Neural cell (in vitro differentiated cells): Measurements from ENCODE around the gene EIF5A. TPM values are rescaled to one million over a fixed set of nuclear protein-coding genes. Genes with fewer than 3 reads are reported as not detected.

Source experiments
- H2AFZ ChIP-seq: fragments of 200-600, 300-800 bp; sonication (generic), shearing (Covaris generic); 2 replicates; pipeline ENCODE4 v1.6.0; 2014; ENCODE audit warnings: low read depth, mild to moderate bottlenecking, antibody characterized with exemption, low read length, moderate library complexity
- H3F3A ChIP-seq: fragments of 200-600 bp; shearing (Covaris generic); 2 replicates; pipeline ENCODE4 v1.6.1; 2016; ENCODE audit warnings: mild to moderate bottlenecking, moderate library complexity, mixed read lengths, antibody characterized with exemption, low read length; ENCODE audit not compliant: insufficient read depth, poor library complexity, severe bottlenecking
- H3K27ac ChIP-seq: fragments of 200-600, 300-800 bp; sonication (generic), shearing (Covaris generic); 2 replicates; pipeline ENCODE4 v1.5.1; 2014; ENCODE audit warnings: mild to moderate bottlenecking, low read length, moderate library complexity
- H3K27me3 ChIP-seq: fragments of 300-800, 200-600 bp; sonication (generic), shearing (Covaris generic); 2 replicates; pipeline ENCODE4 v1.6.0; 2014; ENCODE audit warnings: mild to moderate bottlenecking, low read depth, low read length, moderate library complexity; ENCODE audit not compliant: insufficient read depth
- H3K36me3 ChIP-seq: fragments of 300-800, 200-600 bp; sonication (generic), shearing (Covaris generic); 2 replicates; pipeline ENCODE4 v1.5.1; 2014; ENCODE audit warnings: mild to moderate bottlenecking, antibody characterized with exemption, low read length, moderate library complexity; ENCODE audit not compliant: insufficient read depth
- H3K4me2 ChIP-seq: fragments of 300-800, 200-600 bp; sonication (generic), shearing (Covaris generic); 2 replicates; pipeline ENCODE4 v1.6.0; 2014; ENCODE audit warnings: mild to moderate bottlenecking, low read length
- H3K4me3 ChIP-seq: fragments of 300-800, 200-600 bp; sonication (generic), shearing (Covaris generic); 2 replicates; pipeline ENCODE4 v1.5.1; 2014; ENCODE audit warnings: mild to moderate bottlenecking, low read length, moderate library complexity
- H3K79me2 ChIP-seq: fragments of 200-600 bp; shearing (Covaris generic); replicated peaks from 2 replicates; pipeline ENCODE4 v1.6.0; 2014; ENCODE audit warnings: mild to moderate bottlenecking, low read length, moderate library complexity; ENCODE audit not compliant: insufficient read depth
- H3K9ac ChIP-seq: fragments of 300-800, 200-600 bp; sonication (generic), shearing (Covaris generic); 2 replicates; pipeline ENCODE4 v1.6.1; 2016; ENCODE audit warnings: mild to moderate bottlenecking, low read length, mixed read lengths
- H3K9me2 ChIP-seq: fragments of 200-600 bp; shearing (Covaris generic); 2 replicates; pipeline ENCODE4 v1.6.1; 2016; ENCODE audit warnings: mild to moderate bottlenecking, low read length, mixed read lengths; ENCODE audit not compliant: insufficient read depth
- H3K9me3 ChIP-seq: fragments of 200-600, 300-800 bp; sonication (generic), shearing (Covaris generic); 2 replicates; pipeline ENCODE4 v1.6.1; 2016; ENCODE audit warnings: mild to moderate bottlenecking, mixed run types, low read length, moderate library complexity, mixed read lengths
- H4K20me1 ChIP-seq: fragments of 200-600 bp; shearing (Covaris generic); 2 replicates; pipeline ENCODE4 v1.6.1; 2016; ENCODE audit warnings: mild to moderate bottlenecking, mixed run types; ENCODE audit not compliant: insufficient read depth
- EP300 ChIP-seq: fragments of 450-650 bp; conservative IDR thresholded peaks from 2 replicates; pipeline ENCODE4 v1.6.1; 2014; ENCODE audit warnings: antibody characterized with exemption, mild to moderate bottlenecking, moderate library complexity; ENCODE audit not compliant: poor library complexity, severe bottlenecking
- EZH2 ChIP-seq: fragments of 200-600, 300-800 bp; shearing (Covaris generic), sonication (generic); IDR thresholded peaks from 2 replicates; pipeline ENCODE4 v1.6.1; 2014; ENCODE audit warnings: antibody characterized with exemption, low read length, borderline replicate concordance, mild to moderate bottlenecking; ENCODE audit not compliant: insufficient read depth, poor library complexity, severe bottlenecking
- MXI1 ChIP-seq: fragments of 450-650 bp; conservative IDR thresholded peaks from 2 replicates; pipeline ENCODE4 v1.6.1; 2014; ENCODE audit warnings: antibody characterized with exemption, mild to moderate bottlenecking; ENCODE audit not compliant: poor library complexity, severe bottlenecking
- POLR2AphosphoS5 ChIP-seq: IDR thresholded peaks from 2 replicates; pipeline ENCODE4 v1.6.1; 2012
- RAD21 ChIP-seq: fragments of 450-650 bp; conservative IDR thresholded peaks from 2 replicates; pipeline ENCODE4 v1.6.1; 2014; ENCODE audit warnings: antibody characterized with exemption, mild to moderate bottlenecking, moderate library complexity
- SMC3 ChIP-seq: fragments of 450-650 bp; conservative IDR thresholded peaks from 2 replicates; pipeline ENCODE4 v1.6.1; 2014; ENCODE audit warnings: antibody characterized with exemption, mild to moderate bottlenecking, moderate library complexity; ENCODE audit not compliant: poor library complexity
- TAF1 ChIP-seq: IDR thresholded peaks from 2 replicates; pipeline ENCODE4 v1.6.1; 2012; ENCODE audit warnings: low read depth
- polyA plus RNA-seq: library from polyadenylated mRNA; depleted of rRNA; stranded (reverse); fragments of >200 nt; gene quantifications from 2 replicates; pipeline ENCODE4 v1.2.3, GENCODE V29; 2014
- TF ChIP-seq, protein P1 (sequence below): IDR thresholded peaks from 2 replicates; pipeline ENCODE4 v1.6.1; 2012; ENCODE audit warnings: borderline replicate concordance

EIF5A gene
- polyA plus RNA-seq, 1 donor from 2014 or later: 164 TPM

- H3K4me2 ChIP-seq: no peak overlapping the region
- TF ChIP-seq EZH2 (no peak), EP300 (no peak), TAF1 (no peak), MXI1 (no peak), RAD21 (no peak), POLR2AphosphoS5 (peak; percentile 2)
Observed at GRCh38 chr17:7260651-7261378, 46.6 kb upstream of the EIF5A start.

GRCh38 chr17:7261379-7262191 is 45.8 kb upstream of the EIF5A start:
- Histone ChIP-seq H3K27me3 (peaks cover 60% of the 10 kb centered on the region), H4K20me1 (no peaks in the 10 kb centered on the region), H3K36me3 (peaks cover 4% of the 10 kb centered on the region), H3K27ac (no peak overlapping the region), H3K9me2 (no peaks in the 10 kb centered on the region), H3K4me2 (no peak overlapping the region), H3K4me3 (peak overlapping the region; percentile 50), H3K9me3 (no peaks in the 10 kb centered on the region), H2AFZ (no peak overlapping the region), H3F3A (no peaks in the 10 kb centered on the region), H3K79me2 (no peaks in the 10 kb centered on the region), H3K9ac (no peak overlapping the region)
- TF ChIP-seq POLR2AphosphoS5 (peak; percentile 4), RAD21 (no peak)

More at GRCh38 chr17:7260651-7261378, 46.6 kb upstream of the EIF5A start:
- no peak overlapping the region for H3K9ac ChIP-seq
- no peak overlapping the region for H2AFZ ChIP-seq
- no peak overlapping the region for H3K27ac ChIP-seq
- H3K79me2 ChIP-seq: no peaks in the 10 kb centered on the region
- H4K20me1 ChIP-seq: no peaks in the 10 kb centered on the region
- peaks cover 4% of the 10 kb centered on the region for H3K36me3 ChIP-seq
- H3K4me3 ChIP-seq: peak overlapping the region; percentile 50
- no peaks in the 10 kb centered on the region for H3K9me3 ChIP-seq
- no peaks in the 10 kb centered on the region for H3K9me2 ChIP-seq
- no peaks in the 10 kb centered on the region for H3F3A ChIP-seq
- peaks cover 56% of the 10 kb centered on the region for H3K27me3 ChIP-seq

DNA sequence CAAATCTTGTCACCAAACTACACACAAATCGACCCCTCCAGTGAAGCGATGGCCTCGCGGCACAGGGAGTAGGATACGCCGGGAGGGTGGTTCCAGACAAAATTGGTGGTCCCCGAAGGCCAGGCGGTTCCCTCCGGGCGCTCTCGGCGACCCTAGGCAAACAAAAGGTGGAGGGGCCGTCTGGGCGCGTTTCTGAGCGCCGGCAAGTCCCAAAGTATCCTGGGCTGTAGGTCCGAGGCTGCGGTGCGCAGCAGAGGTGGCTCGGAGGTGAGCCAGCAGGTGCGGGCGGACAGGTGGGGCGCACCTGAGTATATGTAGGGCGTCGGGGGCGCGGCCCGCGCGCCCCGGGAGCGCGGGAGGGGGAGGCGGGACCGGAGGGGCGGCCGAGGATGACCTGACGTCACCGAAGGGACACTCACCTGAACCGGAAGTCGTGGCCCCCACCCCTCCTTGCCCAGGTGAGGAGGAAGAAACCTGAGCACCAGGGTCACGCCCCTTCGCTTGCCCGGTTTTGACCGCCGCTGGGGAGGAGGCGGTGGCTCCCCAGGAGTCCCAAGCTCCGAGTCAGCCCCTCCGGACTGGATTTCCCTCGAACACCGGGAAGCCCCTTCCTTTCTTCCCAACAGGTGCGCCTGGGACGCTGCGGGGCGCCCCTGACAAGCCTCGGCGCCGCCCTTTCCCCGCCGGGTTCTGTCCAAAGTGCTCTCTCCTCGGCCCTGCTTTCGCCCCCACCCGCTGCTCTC is 45.1 kb upstream of the EIF5A start, which contains the start of gene CLDN7:
Gene CLDN7 (minus strand): TSS at position 287 of the 743 bp plus-strand sequence. CDS start 435 bp downstream, outside the sequence.
- Histone ChIP-seq H3K9me2 (no peaks in the 10 kb centered on the region), H3K9ac (no peak within 1 kb of the TSS), H3F3A (no peaks in the 10 kb centered on the region), H3K4me2 (no peak within 1 kb of the TSS), H2AFZ (no peak within 1 kb of the TSS), H3K4me3 (peak within 1 kb of the TSS; percentile 50), H3K36me3 (peaks cover 4% of the 10 kb centered on the region), H3K27me3 (peaks cover 60% of the 10 kb centered on the region), H3K9me3 (no peaks in the 10 kb centered on the region), H3K27ac (no peak within 1 kb of the TSS), H3K79me2 (no peaks in the 10 kb centered on the region), H4K20me1 (no peaks in the 10 kb centered on the region)
- TF ChIP-seq SMC3 (no peak), EZH2 (peak; percentile 48), TAF1 (no peak), EP300 (no peak)
- TF ChIP-seq, protein P1, sequence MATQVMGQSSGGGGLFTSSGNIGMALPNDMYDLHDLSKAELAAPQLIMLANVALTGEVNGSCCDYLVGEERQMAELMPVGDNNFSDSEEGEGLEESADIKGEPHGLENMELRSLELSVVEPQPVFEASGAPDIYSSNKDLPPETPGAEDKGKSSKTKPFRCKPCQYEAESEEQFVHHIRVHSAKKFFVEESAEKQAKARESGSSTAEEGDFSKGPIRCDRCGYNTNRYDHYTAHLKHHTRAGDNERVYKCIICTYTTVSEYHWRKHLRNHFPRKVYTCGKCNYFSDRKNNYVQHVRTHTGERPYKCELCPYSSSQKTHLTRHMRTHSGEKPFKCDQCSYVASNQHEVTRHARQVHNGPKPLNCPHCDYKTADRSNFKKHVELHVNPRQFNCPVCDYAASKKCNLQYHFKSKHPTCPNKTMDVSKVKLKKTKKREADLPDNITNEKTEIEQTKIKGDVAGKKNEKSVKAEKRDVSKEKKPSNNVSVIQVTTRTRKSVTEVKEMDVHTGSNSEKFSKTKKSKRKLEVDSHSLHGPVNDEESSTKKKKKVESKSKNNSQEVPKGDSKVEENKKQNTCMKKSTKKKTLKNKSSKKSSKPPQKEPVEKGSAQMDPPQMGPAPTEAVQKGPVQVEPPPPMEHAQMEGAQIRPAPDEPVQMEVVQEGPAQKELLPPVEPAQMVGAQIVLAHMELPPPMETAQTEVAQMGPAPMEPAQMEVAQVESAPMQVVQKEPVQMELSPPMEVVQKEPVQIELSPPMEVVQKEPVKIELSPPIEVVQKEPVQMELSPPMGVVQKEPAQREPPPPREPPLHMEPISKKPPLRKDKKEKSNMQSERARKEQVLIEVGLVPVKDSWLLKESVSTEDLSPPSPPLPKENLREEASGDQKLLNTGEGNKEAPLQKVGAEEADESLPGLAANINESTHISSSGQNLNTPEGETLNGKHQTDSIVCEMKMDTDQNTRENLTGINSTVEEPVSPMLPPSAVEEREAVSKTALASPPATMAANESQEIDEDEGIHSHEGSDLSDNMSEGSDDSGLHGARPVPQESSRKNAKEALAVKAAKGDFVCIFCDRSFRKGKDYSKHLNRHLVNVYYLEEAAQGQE: no peak
